Dermis blood vessel endothelial cell (primary cell): ENCODE data around the gene COL18A1. TPM values are rescaled to one million over a fixed set of nuclear protein-coding genes. Genes with fewer than 3 reads are reported as not detected.

Experiments
- DNase-seq: peaks from one replicate; pipeline ENCODE4 v3.0.0; 2010
- total RNA-seq: library from RNA; depleted of rRNA; stranded (reverse); fragments of >200 nt; gene quantifications from 2 replicates; pipeline ENCODE4 v1.2.3, GENCODE V29; 2014

COL18A1 gene
- total RNA-seq, 1 donor from 2014 or later, result 309 TPM

DNA sequence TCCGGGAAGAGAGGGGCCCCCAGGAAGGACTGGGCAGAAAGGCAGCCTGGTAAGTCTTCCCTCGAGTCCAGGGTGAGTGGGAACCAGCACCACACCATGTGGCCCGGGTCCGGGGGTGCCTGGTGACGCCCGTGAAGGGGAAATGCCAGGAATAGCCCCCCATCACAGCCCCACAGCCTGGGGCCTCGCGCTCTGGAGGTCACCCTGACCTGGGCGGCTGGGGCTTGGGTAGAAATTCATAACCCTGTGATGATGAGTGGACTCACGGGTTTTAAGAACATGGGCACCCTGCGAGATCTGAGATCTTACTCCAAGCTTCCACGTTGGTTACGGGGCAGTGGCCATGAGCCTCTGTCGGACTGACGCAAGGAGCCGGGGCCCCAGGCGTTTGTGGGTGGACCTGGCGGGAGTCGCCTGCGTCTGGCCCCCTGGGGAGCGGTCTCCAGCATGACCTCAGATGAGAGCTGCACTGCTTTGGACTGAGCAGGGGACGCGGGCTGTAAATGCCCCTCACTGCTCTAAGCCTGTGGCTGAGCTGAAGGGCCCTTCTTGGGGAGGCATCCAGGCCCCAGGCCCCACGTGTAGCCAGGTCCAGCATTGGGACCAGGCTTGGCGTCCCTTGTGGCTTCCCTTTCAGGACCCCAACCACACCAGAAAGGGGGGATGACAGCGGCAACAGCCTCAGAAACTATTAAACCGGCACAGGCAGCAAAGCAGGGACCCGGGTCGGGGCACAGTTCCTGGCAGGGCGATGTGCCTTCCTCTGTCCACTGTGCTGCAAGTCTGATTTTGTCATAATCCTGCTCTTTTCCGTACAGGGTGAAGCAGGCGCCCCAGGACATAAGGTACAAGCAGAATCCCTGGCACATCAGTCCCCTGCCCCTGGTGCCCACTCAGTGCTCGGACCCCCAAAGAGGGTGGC, 77.3 kb downstream of the COL18A1 start:
- no peak for DNase-seq

DNA sequence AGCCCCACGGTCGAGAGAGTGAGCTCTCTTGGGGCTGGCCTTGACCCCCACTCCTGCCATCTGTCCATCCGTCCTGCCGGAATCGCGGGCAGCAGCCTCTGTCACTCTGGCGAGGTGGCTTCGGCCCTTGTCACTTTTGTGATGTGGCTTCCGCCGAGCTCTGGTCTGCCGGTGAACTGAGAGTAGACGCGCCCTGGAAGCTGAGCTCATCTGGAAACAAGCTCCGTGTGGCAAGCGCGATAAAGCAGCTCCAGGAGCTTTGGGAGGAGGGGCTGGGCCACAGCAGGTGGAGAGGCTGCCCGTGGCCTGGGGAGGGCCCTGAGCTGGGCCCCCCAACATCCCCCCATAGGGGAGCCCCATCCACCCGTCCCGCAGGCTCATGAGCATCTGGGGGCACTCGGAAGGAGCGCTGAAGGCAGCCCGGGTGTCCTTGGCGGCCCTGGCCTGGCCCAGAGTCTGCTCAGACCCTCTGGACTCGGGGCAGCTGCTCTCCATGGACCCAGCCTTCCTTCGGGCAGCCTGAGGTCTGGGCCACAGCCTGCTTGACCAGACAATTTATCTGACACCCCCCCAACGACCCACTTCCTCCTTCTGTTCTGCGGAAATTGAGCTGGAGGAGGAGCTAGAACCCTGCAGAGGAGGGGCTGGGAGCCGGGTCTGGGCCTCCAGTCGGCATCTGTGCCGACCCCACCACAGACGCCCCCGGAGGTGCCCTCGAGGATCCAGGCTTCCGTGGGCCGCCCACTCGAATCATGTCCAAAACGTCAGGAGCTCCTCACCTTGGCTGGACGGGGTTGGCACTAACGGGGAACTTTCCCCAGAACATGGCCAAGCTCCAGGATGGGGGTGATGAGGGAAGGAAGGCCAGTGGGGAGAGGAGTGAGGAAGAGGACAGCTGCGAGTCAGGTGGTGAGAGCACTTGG, 78.2 kb downstream of the COL18A1 start:
- DNase-seq, result no peak

DNA sequence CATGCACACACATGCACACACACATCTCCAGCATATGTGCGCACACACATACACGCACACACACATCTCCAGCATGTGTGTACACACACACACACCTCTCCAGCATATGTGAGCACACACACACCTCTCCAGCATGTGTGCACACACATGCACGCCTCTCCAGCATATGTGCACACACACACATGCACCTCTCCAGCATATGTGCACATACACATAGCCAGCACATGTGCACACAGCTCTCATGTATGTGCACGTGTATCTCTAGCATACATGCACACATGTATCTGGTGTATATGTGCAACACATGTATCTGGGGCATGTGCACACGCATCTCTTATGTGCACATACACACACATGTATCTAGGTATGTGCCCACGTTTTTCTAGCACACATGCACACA, 79.4 kb downstream of the COL18A1 start:
- no peak for DNase-seq

DNA sequence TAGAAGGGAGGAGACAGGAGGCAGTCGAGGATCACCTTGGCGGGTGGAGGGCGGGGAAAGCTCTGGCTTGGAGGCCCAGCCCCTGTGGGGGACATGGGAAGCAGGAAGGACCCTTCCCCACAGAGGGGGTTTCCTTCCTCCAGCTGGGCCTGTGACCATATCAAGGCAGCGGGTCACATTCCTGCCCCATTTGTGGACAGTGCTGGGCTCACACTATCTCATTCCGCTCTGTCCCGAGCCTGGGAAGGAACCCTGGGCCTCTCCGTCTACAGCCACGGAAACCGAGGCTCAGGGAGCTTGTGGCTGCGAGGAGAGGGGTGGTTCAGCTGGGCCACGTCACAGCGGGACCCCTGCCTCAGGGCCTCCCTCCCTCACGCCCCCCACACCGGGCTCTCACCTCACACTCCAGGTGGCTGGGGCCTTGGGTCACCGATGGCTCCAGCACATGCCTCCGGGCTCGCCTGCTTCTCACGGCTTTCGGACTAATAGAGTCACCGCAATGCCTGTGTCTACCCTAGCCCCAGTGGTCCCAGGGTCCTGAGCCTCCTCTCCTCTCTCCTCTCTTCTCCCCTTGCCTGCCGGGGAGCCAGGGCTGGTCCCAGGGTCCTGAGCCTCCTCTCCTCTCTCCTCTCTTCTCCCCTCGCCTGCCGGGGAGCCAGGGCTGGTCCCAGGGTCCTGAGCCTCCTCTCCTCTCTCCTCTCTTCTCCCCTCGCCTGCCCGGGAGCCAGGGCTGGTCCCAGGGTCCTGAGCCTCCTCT, 80.9 kb downstream of the COL18A1 start:
- no peak for DNase-seq

DNA sequence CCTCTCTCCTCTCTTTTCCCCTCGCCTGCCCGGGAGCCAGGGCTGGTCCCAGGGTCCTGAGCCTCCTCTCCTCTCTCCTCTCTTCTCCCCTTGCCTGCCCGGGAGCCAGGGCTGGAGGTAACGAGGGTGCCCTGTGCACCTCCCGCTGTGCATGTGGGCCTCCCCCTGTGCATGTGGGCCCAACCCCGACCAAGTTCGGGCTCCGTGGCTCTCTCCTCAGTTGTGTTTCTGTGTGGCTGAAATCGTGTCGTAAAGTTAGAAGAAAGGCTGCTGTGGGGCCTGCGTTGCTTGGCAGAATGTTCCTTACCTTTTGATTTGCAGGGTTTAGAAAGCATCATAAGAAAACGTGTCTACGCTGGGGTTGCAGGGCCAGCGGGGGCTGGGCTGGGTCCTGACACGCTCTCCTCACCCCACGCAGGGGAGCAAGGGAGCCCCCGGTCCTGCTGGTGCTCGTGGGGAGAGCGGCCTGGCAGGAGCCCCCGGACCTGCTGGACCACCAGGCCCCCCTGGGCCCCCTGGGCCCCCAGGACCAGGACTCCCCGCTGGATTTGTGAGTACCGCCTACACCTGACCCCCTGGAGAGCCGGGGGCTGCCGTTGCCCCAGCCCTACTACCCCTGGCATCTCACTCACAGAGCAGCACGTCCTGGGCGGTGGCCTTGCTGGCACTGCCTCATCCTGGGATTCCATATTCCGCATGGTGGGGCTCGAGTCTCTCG, 81.6 kb downstream of the COL18A1 start:
- DNase-seq, result no peak

DNA sequence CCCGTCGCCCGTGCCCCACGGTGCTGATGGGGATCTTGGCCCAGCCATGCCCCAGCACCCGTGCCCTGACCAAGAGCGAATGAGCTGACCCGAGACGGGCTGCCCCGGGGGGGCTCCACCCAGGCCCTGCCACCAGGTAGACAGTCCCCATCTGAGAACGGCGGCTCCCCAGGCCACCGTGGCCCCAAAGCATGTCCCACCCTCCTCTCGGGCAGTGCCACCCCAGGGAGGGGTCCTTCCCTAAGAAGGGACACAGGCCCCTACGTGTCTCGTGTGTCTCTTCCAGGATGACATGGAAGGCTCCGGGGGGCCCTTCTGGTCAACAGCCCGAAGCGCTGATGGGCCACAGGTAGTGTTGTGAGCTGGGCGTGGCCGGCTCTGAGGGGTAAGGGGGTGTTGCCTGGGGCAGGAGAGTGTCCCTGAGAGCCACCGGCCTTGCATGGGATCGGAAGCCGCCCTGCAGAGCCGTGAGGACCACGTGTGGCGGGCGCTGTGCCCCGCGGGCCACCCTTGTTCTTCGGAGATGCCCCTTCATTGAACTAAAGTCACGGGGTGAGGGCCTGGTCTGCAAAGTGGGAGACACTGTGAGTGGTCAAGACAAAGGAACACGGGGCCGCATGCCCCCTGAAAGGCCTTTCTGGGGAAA, 82.3 kb downstream of the COL18A1 start:
- no peak for DNase-seq

DNA sequence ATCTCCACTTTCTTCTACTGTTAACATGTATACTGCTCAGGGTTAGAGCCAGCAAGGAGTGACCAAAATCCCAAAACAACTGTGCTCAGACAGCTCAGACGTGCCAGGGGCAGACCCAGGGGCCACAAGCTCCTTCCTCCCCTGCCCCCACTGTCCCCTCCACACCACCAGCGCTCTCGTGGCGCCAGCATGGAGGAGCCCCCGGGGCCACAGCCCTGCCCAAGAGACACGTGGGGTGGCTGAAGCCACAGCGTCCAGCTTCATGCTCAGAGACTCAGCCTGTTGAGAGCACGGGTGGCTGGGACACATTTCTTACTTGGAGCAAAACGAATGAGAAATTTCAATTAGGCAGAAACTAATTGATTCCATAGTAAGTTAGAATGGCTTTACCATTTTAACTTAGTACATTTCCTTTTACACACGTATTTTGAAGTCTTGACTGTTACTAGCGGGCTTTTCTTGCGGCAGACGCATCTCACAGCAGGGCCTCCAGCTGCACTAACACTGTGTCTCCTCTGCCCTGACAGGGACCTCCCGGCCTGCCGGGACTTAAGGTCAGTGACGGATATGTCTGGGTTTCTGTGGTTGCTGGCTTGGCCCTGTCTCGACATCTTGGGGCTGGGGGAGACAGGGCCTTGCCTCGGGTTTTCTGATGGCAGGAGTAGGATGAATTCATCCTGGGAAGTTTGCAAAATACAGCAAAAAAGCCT, 83.1 kb downstream of the COL18A1 start:
- DNase-seq, result no peak

DNA sequence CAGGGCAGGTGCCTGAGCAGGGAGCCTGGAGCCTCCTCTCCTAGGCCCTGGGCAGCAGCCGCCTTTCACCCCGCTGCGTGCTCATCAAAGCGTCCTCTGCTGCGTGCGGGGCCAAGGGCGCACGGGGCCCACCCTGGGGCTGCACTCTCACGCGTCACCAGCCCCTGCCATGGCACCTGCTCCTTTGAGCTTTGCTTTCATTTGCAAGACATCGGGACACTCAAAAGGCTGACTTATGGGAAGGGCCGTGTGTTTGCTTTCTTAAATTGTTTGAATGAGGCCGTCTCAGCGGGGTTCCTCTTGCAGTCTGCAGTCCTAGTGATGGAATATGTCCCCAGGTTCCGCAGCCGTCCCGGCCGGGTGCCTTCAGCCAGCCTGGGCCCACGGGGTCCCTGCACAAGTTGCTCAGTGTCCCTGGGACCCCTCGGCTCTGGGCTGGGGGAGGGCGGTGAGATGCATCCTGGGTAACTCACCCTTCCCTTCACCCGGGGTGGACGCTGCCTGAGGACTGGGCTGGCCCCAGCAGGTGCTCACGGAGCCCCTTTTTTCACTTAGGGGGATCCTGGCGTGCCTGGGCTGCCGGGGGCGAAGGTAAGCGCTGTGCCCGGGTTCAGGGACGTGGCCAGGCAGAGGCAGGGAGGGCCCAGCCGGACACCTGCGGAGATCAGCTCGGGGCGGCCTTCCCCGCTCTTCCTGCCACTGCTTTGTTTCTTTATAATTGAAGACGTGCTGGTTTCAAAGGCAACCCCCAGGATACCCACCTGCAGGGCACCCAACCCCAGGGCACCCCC, 84.2 kb downstream of the COL18A1 start:
- no peak for DNase-seq

DNA sequence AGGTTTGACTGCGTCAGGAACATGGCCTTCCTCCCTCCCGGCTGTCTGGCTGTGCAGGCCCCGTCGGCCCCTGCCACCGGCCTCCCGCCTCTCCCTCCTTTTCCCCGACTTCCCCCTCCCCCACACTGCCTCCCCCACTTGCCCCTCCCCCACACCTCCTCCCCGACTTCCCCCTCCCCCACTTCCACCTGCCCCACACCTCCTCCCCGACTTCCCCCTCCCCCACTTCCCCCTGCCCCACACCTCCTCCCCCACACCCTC, 84.7 kb downstream of the COL18A1 start:
- no peak for DNase-seq

DNA sequence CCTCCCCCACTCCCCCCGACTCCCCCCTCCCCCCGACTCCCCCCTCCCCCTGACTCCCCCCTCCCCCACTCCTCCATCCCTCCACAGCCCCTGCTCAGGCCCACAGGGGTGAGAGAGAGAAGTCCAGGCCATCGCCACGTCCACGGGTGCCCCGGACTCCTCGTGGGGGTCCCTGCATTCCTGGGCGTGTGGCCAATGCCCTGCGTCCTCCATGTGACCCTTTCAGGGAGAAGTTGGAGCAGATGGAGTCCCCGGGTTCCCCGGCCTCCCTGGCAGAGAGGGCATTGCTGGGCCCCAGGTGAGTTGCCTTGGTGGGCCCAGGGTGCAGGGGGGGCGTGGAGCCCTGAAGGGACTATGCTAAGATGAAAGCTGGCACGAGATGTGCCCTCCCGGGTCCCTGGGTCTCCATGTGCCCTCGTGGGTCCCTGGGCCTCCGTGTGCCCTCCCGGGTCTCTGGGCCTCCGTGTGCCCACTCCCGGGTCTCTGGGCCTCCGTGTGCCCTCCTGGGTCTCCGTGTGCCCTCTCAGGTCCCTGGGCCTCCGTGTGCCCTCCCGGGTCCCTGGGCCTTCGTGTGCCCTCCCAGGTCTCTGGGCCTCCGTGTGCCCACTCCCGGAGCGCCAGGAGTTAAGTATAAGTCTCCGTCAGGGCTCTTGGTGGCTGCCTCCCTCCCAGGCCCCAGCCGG, 85.2 kb downstream of the COL18A1 start:
- no peak for DNase-seq

DNA sequence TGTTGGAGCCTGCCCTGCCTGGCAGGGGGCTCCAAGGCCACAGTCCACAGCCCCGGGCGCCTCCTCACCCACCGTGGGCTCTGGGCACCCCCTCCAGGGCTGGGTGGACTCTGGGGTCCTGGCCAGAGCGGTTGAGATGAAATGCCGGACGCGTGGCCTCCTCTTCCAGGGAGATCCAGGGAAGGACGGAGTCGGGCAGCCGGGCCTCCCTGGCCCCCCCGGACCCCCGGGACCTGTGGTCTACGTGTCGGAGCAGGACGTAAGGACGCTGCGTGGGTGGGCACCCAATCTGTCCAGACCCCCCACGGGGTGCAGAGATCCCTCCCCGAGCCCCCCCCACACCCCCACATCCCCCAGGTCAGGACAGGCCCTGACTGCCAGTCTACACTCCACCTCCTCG, 86.1 kb downstream of the COL18A1 start:
- no peak for DNase-seq

DNA sequence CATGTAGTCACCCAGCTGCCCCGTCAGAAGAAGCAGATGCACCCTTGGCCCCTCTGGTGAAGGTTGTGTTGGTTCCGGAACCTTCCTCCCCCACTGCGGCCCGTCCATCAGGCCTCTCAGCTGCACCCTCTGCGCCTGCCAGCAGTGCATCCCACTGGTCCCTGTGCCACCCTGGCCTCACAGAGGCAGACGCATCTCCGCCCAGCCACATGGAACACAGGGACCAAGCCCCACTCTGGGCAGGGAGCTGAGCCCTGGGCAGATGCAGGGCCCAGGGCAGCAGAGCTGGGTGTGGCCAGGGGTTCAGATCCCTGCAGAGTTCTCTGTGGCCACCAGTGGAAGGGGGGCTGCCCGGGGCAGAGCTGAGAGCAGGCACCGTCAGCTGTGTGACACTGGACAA, 86.7 kb downstream of the COL18A1 start:
- DNase-seq, result no peak

DNA sequence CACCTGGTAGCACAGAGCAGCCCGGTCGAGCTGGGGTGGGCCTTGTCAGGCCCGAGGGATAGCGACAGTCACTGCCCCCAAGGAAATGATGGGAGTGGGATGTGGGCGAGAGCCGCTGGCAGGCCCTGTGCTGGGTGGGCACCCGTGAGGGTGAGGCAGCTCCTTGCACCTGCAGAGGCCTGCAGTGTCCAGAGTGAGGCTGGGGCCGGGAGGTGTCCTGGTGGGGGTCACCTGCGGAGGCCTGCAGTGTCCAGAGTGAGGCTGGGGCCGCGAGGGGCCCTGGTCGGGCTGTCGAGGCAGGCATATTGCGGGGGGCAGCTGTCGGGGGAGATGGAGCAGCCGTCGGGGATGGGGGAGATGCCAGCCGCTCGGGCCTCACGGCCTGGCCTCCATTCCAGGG, 87.8 kb downstream of the COL18A1 start:
- DNase-seq, result no peak

DNA sequence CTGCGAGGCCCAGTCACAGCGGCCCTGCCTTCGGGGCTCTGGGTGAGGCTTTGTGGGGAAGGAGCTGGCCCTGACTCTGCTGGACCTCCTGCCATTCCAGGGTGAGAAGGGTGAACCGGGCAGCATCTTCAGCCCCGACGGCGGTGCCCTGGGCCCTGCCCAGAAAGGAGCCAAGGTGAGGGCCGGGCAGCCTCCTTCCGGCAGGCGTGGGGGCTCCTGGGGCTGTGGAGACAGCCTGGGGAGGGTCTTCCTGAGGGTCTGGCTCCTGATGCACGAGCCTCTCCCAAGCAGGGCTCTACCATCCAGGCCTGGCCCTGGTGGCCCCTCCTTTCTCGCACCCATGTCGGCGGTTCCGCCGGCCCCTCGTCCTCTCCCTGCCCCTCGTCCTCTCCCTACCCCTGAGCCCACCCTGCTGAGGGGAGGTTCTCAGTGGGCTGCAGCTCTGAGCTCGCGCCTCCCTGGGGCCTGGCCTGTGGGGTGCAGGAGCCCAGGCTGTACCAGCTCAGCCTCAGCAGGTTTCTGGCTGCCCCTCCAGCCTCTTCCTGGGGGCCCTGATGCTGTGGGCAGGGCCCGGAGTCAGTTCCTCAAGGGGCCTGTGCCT, 88.5 kb downstream of the COL18A1 start:
- DNase-seq, result no peak

DNA sequence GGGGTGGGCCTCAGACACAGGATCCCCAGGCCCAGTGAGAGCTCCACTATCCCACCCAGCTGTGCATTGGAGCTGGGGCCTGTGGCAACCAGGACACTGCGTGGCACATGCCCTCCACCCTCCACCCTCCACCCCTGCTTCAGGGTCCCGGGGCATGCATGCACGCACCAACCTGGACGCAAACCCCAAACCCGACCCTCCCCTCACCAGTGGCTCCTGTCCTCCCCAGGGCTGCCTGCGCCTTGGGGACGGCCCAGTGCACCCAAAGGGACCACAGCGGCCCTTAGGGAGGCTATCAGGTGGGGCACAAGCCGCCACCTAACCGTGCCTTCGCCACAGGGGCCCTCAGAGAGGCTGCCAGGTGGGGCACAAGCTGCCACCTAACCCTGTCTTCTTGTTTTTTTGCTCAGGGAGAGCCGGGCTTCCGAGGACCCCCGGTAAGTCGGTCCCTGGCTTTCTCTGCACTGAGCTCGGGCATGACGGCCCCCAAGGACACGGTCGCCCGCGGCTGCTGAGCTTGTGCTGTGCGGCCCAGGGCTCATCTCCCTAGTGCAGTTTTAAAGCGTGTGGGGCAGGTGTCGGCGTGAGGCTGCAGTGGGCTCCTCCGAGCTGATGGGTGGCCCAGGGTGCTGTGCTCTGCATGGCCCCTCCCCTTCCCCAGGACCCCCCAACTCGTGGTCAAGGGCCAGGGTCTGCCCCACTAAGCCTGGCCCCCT, 89.3 kb downstream of the COL18A1 start:
- no peak for DNase-seq

DNA sequence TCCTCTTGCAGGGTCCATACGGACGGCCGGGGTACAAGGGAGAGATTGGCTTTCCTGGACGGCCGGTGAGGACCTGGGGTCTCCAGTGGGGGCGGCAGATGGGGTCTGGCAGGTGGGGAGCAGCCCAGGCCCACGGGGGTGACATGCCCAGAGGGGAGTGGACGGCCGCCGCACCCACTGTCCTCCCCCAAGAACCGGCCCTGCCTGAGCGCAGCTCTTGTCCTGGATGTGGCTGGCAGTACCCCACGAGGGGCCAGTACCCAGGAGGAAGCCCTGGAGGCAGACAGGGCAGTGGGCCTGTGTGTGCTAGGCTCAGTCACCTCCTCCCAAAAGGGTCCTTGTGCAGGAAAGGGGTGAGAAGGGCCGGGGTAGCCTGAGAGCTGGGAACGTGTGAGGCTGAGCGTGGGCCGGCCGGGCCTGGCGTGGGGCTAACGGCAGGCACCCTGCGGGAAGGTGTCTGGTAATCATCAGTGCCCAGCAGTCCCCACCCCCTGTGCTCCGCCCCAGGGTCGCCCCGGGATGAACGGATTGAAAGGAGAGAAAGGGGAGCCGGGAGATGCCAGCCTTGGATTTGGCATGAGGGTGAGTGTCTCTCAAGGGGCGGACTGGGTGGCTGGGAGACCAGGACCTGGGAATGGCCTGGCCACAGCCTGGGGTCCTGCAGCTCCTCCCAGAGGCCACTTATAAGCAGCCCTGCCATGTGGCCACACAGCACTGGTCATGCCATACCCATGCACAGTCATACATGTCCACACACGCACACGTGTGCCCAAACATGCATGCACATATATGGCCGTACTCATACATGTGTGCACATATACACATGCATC, 90.1 kb downstream of the COL18A1 start:
- no peak for DNase-seq

DNA sequence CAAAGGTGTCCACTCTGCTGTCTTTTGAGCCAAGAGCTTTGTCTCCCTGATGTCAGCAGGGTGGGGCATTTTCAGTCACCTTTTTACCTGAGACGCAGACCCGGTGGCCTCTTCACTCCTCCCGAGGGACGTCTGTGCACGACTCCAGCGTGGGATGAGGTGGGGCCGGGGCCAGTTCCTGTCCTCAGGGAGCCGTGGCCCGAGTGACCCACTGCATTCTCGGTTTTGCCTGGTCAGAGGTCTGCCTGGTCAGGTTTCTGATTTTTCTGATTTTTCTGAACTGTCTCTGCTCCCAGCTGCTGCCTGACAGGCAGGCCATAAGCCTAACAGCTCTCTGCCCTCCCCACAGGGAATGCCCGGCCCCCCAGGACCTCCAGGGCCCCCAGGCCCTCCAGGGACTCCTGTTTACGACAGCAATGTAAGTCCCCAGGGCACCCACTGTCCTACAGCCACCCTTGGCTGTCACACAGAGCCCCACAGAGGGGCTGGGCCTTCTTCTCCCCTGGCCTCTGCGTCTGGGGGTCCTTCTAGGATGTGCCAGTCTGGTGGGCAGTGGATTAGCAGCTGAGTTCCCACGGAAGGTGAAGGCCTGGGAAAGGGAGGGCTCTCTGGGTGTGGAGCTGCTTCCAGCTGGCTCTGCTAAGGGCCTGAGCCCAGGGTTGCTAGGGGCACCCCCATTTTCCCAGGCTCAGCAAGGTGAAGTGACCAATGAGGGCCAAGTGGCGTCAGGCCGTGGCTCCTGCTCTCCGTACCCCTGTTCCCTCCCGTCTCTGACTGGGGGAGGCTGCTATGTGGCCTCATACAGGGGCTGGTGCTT, 91.4 kb downstream of the COL18A1 start:
- DNase-seq, result no peak
